ENCODE results near the gene CFAP119. TPM values are rescaled to one million over a fixed set of nuclear protein-coding genes. Genes with fewer than 3 reads are reported as not detected.

The CFAP119 gene
- total and polyA plus RNA-seq, 9 of the 15 experiments (the other 6 are each of a cell fraction or from before 2014, with no cell fraction given): 5.5 to 33.7 (median 9.6) TPM

DNA sequence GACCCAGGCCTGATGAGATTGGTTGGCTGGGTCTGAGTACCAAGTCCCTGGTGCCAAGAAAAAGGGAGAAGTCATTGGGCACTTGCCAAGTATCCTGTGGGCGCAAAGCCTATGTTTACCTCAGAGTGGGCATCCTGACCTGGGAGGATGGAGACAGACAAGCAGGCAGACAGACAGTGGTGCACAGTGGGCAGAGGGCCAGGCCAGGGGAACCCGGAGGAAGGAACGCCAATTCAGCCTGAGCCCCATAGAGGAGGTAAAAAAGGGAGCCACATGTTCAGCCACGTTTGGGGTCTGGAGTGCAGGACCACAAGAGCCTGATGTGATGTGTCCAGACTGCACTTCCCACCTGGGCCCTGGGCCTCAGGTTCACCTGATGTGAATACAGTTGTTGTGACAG, 8.3 kb downstream of the CFAP119 start:
- H3K27me3 ChIP-seq (ENCODE audit: control insufficient read depth in 2 of 2, insufficient read depth in 2 of 2, low read length in 2 of 2): no peaks in the 10 kb centered on the region
- H3K4me1 ChIP-seq (replicated peaks in 1 of 2; ENCODE audit: control insufficient read depth in 2 of 2, insufficient read depth in 2 of 2, low read length in 2 of 2): peaks cover 2 to 8% of the 10 kb centered on the region in 2 experiments; a peak in 2 of 5 replicates
- no peak overlapping the region for H3K27ac ChIP-seq (ENCODE audit: extremely low read depth, low read depth, low read length)
- H2AFZ ChIP-seq (ENCODE audit: low read depth, low read length): no peak overlapping the region
- no peaks in the 10 kb centered on the region for H4K20me1 ChIP-seq (replicated peaks; ENCODE audit: control insufficient read depth, insufficient read depth, low read length)
- H3K36me3 ChIP-seq (ENCODE audit: control insufficient read depth, insufficient read depth, low read length): peaks cover 83% of the 10 kb centered on the region; the same call in 2 of the 3 replicates
- no peaks in the 10 kb centered on the region for H3K9me1 ChIP-seq (ENCODE audit: control insufficient read depth, insufficient read depth, low read length)
- H3K4me3 ChIP-seq: no peak overlapping the region
- WGBS (ENCODE audit: insufficient coverage, low coverage, missing lambda C conversion rate): 87% methylated on average over 4 of the region's 4 CpGs
- DNase-seq (ENCODE audit: extremely low read depth in 1 of 4, low spot score in 3 of 4): no peak
- no peak overlapping the region for H3K4me2 ChIP-seq (ENCODE audit: insufficient read depth, low read length)
- FAIRE-seq: no peak
- no TSS peak for BruUV-seq (replicated peaks)
- H3K9ac ChIP-seq (ENCODE audit: insufficient read depth in 1 of 2, low read depth in 2 of 2, low read length in 2 of 2): peak overlapping the region in 1 of 2 experiments; percentile 45; a peak in 1 of 4 replicates
- intact Hi-C loops (cut with micrococcal nuclease): no loop called here
- ChIA-PET POLR2A (no interaction called here), CTCF (ENCODE audit: low intra/inter-chr PET ratio) (no interaction called here)
- no peaks in the 10 kb centered on the region for H3K9me3 ChIP-seq (replicated peaks; ENCODE audit: control insufficient read depth, insufficient read depth, low read depth, low read length)
- TF ChIP-seq RCOR1 (IDR thresholded peaks at IDR 0.05; ENCODE audit: borderline replicate concordance in 1 of 2, low read depth in 2 of 2, low read length in 2 of 2) (no peak), SUPT5H (IDR thresholded peaks at IDR 0.05) (no peak), HSF4 (CRISPR knock-in tag; IDR thresholded peaks at IDR 0.05; ENCODE audit: borderline replicate concordance) (no peak), HNRNPH1 (optimal IDR thresholded peaks at IDR 0.05; ENCODE audit: low read depth, low read length) (no peak), ASH1L (IDR thresholded peaks at IDR 0.05; ENCODE audit: borderline replicate concordance, low read depth, partially characterized antibody) (no peak), STAT5B (CRISPR knock-in tag; IDR thresholded peaks at IDR 0.05) (no peak), TFAM (CRISPR knock-in tag; conservative IDR thresholded peaks at IDR 0.05) (no peak), SMAD1 (IDR thresholded peaks at IDR 0.05; ENCODE audit: low read depth, low read length, partially characterized antibody) (no peak), KLF10 (CRISPR knock-in tag; IDR thresholded peaks at IDR 0.05) (no peak), ELF4 (CRISPR knock-in tag; IDR thresholded peaks at IDR 0.05) (no peak)
- TF ChIP-seq, protein P1, sequence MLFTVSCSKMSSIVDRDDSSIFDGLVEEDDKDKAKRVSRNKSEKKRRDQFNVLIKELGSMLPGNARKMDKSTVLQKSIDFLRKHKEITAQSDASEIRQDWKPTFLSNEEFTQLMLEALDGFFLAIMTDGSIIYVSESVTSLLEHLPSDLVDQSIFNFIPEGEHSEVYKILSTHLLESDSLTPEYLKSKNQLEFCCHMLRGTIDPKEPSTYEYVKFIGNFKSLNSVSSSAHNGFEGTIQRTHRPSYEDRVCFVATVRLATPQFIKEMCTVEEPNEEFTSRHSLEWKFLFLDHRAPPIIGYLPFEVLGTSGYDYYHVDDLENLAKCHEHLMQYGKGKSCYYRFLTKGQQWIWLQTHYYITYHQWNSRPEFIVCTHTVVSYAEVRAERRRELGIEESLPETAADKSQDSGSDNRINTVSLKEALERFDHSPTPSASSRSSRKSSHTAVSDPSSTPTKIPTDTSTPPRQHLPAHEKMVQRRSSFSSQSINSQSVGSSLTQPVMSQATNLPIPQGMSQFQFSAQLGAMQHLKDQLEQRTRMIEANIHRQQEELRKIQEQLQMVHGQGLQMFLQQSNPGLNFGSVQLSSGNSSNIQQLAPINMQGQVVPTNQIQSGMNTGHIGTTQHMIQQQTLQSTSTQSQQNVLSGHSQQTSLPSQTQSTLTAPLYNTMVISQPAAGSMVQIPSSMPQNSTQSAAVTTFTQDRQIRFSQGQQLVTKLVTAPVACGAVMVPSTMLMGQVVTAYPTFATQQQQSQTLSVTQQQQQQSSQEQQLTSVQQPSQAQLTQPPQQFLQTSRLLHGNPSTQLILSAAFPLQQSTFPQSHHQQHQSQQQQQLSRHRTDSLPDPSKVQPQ (CRISPR knock-in tag; IDR thresholded peaks at IDR 0.05; ENCODE audit: borderline replicate concordance): no peak
- TF ChIP-seq, protein P2, sequence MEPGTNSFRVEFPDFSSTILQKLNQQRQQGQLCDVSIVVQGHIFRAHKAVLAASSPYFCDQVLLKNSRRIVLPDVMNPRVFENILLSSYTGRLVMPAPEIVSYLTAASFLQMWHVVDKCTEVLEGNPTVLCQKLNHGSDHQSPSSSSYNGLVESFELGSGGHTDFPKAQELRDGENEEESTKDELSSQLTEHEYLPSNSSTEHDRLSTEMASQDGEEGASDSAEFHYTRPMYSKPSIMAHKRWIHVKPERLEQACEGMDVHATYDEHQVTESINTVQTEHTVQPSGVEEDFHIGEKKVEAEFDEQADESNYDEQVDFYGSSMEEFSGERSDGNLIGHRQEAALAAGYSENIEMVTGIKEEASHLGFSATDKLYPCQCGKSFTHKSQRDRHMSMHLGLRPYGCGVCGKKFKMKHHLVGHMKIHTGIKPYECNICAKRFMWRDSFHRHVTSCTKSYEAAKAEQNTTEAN (CRISPR knock-in tag; IDR thresholded peaks at IDR 0.05): no peak
- TF ChIP-seq, protein P3, sequence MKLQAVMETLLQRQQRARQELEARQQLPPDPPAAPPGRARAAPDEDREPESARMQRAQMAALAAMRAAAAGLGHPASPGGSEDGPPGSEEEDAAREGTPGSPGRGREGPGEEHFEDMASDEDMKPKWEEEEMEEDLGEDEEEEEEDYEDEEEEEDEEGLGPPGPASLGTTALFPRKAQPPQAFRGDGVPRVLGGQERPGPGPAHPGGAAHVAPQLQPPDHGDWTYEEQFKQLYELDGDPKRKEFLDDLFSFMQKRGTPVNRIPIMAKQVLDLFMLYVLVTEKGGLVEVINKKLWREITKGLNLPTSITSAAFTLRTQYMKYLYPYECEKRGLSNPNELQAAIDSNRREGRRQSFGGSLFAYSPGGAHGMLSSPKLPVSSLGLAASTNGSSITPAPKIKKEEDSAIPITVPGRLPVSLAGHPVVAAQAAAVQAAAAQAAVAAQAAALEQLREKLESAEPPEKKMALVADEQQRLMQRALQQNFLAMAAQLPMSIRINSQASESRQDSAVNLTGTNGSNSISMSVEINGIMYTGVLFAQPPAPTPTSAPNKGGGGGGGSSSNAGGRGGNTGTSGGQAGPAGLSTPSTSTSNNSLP (IDR thresholded peaks at IDR 0.05; ENCODE audit: borderline replicate concordance, low read depth, low read length): no peak
- TF ChIP-seq, protein P4, sequence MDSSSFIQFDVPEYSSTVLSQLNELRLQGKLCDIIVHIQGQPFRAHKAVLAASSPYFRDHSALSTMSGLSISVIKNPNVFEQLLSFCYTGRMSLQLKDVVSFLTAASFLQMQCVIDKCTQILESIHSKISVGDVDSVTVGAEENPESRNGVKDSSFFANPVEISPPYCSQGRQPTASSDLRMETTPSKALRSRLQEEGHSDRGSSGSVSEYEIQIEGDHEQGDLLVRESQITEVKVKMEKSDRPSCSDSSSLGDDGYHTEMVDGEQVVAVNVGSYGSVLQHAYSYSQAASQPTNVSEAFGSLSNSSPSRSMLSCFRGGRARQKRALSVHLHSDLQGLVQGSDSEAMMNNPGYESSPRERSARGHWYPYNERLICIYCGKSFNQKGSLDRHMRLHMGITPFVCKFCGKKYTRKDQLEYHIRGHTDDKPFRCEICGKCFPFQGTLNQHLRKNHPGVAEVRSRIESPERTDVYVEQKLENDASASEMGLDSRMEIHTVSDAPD (CRISPR knock-in tag; IDR thresholded peaks at IDR 0.05): no peak
- TF ChIP-seq, protein P5, sequence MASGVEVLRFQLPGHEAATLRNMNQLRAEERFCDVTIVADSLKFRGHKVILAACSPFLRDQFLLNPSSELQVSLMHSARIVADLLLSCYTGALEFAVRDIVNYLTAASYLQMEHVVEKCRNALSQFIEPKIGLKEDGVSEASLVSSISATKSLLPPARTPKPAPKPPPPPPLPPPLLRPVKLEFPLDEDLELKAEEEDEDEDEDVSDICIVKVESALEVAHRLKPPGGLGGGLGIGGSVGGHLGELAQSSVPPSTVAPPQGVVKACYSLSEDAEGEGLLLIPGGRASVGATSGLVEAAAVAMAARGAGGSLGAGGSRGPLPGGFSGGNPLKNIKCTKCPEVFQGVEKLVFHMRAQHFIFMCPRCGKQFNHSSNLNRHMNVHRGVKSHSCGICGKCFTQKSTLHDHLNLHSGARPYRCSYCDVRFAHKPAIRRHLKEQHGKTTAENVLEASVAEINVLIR (CRISPR knock-in tag; IDR thresholded peaks at IDR 0.05): no peak
- no peak for ATAC-seq
- H3K79me2 ChIP-seq (ENCODE audit: control insufficient read depth, insufficient read depth, low read length): peaks cover 24% of the 10 kb centered on the region
- in situ Hi-C loops (cut with MboI): no loop called here

Data from K562 (cell line).